HG02981 (cell line): ENCODE data around the gene NCOA3.
A peak's percentile ranks its signal among the peaks of the same experiment; 100 is the strongest.
"Not testable (repeated sequence)": the region's sequence is repeated elsewhere in the genome, so short reads cannot be mapped to it uniquely, and the experiment has no call there.

Experiments used
- ATAC-seq: cut with Tn5 transposase; IDR thresholded peaks from one replicate; pipeline ENCODE4 v1.9.1; 2021; ENCODE audit warnings: mild to moderate bottlenecking, moderate library complexity; ENCODE audit not compliant: unreplicated experiment

NCOA3 gene

GRCh38 chr20:47595138-47595537 is 93.5 kb downstream of the NCOA3 start:
- not testable (repeated sequence) for ATAC-seq

DNA sequence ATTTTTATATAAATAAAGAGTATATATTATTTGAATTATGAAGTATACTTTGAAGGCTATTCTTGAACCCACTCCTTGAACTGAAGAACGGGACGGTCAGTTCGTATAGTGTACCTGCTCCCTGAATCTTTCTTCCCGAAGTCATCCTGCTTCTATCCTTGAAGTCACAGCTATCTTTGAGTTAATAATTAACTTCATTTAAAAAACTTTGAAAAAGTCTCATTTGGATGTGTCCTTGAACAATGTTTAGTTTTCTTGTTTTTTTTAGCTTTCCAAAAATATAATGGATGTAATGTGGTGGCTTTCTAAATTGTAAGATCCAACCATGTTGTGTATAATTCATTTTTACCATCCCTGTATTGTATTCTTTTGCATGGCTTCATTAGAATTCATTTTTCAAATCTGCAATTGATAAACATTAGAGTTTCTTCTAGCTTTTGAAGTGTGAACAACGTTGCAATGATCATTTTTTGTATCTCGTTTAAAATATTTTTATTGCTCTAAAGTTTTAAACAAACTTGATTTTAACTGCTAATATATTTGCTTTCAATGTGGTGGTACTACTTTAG is 94.4 kb downstream of the NCOA3 start:
- ATAC-seq: no peak

GRCh38 chr20:47597090-47597489 is 95.4 kb downstream of the NCOA3 start:
- ATAC-seq: no peak

DNA sequence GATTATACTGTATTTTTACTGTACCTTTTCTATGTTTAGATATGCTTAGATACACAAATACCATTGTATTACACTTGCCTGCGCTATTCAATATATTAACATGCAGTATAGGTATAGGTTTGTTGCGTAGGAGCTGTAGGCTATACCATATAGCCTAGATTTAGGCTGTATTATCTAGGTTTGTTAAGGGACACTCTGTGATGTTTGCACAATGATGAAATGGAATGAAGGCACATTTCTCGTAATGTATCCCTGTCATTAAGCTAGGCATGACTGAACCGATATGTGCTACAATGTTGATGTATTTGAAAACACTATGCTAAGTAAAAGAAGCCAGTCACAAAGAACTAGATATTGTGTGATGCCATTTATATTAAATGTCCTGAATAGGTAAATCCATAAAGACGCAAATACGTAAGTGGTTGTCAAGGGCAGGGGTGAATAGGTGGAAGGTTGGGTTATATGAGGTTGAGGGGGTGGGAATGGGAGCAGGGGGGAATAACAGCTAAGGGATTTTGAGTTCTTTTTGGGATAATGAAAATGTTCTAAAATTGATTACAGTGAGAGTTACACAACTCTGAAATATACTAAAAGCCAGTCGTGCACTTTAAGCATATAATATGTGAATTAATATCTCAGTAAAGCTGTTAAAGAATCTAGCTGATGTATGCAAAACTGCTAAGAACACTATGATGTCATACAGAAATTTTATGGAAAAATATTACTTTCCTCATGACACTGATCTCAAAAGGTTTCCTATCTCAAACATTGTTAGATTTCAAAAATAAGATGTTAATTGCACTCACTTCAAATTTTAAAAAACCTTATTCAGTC is 97.4 kb downstream of the NCOA3 start:
- no peak for ATAC-seq

DNA sequence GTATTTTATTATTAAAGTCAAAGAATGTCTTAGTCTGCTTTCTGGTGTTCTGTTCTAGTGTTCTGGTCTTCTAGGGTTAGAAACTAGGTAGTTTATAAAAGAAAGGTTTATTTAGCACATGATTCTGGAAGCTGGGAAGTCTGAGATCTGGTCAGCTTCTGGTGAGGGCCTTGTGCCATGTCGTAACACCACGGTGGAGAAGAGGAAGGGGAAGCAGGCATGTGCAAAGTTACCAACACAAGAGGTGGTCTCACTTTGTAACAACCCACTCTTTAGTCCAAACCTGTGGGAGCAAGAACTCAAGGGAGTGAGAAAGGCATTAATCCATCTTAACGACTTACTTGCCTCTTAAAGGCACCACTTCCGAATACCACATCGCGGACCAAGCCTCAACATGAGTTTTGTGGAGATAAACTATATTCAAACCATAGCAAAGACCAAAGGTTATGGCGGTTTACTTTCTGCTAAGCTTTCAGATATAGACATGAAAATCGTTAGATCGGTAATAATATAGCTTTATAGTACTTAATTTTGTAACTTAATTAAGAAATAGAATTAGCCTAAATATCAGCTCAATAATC is 99.4 kb downstream of the NCOA3 start:
- ATAC-seq: no peak

DNA sequence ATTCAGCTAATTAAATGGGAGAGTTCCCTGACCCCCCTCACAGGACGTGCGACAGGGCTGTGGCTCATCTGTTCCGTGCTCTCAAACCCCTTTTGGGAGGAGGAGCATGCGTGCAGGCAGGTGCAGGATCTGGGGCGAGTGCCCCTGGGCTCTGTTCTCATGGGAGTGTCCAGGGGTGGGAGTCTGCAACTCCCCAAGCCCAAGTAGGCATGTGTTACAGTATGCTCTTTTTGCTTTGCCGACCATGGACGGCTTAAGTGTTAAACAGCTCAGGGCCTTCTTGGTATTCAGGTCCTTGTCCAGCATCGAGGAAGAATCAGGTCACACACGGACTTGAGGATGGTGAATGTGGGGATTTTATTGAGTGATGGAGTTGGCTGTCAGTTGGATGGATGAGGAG is 101.6 kb downstream of the NCOA3 start:
- ATAC-seq: no peak

DNA sequence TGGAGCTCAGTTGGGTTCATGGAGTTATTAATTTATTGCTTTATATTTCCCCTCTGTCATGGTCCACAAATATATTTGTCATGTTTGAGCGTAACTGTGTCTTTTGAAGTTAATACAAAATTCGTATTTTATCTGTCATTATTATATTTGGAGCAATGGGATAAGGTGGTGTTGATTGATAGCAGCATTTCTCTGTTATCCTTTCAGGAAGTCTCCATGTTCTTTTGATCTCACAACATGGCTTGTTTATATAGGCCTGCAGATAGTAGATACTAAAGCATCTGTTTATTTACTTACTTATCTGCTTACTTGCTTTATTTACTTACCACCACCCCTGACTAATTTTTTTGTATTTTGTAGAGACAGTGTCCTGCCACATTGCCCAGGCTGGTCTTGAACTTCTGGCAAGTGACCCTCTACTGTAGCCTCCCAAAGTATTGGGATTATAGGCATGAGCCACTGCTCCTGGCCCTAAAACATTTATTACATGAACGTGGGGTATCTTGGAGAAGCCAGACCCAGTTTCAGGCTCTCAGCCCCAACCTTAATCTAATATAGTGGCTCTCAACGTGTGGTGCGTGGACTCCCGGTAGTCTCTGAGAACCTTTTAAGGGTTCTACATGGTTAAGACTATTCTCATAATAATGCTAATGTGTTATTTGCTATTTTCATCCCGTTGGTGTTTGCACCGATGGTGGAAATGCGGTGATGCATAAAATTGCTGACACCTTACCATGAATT is 104.2 kb downstream of the NCOA3 start:
- ATAC-seq: no peak

DNA sequence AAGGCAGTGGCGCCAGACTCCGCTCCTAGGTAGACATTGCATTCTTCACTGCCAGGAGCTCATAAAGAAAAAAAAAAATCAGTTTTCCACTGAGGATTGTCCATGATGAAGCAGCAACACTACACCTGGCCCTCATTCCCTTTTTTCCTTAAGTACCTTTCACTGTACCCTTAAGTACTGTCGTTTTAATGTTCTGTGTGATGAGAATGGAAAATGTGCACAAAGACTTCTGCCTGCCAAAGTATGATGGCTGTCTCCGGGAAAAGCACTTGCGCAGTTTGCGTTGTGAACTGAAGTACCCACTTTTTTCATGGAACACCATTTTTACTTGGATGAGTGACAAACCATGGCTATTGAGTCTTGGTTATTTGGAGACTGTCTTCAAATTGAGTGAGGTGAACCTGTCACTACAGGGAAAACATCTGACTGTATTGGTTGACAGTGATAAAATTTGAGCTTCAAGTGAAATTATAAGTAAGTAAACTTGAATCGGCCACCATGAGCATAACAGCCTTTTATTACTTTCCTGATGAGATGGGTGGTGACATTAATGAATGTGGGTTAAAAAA is 104.8 kb downstream of the NCOA3 start:
- ATAC-seq: no peak

- no peak for ATAC-seq
These were observed 105.4 kb downstream of the NCOA3 start for GRCh38 chr20:47606983-47607613.

- ATAC-seq: no peak
These were observed 107.3 kb downstream of the NCOA3 start for GRCh38 chr20:47609001-47609400.

DNA sequence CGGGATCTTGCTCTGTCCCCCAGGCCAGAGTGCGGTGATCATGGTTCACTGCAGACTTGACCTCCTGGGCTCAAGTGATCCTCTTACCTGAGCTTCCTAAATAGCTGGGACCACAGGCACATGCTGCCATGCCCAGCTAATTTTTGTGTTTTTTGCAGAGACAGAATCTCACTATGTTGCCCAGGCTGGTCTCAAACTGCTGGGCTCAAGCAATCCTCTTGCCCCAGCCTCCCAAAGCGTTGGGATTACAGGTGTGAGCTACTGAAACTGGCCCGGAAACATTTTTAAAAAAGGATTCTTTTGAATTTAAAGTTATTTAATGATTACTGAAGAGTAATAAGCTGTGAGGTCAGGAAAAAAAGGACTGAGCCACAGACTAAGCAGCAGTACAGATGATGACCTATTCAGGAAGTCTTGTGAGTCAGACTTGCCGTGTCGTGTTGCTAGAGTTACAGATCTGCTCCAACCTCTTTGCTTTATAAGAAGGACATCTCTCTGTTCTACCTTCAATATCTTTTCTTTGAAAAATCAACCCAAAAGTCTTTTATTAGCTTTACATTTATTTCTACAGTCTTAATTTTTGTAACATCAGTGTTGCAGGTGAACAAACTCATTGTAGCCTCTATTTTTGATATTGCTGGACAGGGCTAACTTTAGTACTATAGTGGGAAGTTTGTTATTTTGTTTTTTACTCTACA is 108.7 kb downstream of the NCOA3 start:
- ATAC-seq: peak; percentile 73

- peak; percentile 36 for ATAC-seq
These were observed 109.2 kb downstream of the NCOA3 start for GRCh38 chr20:47610945-47611250.

DNA sequence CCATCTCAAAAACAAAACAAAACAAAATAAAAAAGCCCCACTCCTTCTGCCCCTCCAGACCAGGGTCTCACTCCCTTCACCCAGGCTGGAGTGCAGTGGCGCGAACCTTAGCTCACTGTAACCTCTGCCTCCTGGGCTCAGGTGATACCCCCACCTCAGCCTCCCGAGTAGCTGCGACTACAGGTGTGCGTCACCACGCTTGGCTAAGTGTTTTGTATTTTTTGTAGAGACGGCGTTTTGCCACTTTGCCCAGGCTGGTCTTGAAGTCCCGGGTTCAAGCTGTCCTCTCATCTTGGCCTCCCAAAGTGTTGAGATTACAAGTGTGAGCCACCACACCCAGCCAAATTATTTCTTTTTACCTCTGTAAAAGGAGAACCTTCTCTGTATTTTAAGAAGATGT is 110.1 kb downstream of the NCOA3 start:
- no peak for ATAC-seq

- no peak for ATAC-seq
These were observed 111.0 kb downstream of the NCOA3 start for GRCh38 chr20:47612670-47613069.

GRCh38 chr20:47614703-47615309 is 113.1 kb downstream of the NCOA3 start:
- ATAC-seq: no peak

DNA sequence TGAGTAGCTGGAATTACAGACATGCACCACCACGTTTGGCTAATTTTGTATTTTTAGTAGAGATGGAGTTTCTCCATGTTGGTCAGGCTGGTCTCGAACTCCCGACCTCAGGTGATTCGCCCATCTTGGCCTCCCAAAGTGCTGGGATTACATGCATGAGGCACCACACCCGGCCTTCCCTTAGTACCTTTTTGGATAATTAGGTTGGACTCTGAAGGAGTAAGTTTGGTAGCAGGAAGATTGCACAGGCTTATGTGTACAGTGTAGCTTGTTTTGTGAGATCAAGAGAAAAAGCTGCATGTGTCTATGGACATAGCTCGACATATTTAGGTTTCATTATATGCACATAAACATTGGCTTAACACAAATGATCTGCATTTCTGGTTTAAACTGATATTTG is 116.8 kb downstream of the NCOA3 start:
- no peak for ATAC-seq

GRCh38 chr20:47620808-47621805 is 119.4 kb downstream of the NCOA3 start:
- ATAC-seq: no peak

- no peak for ATAC-seq
These were observed 120.5 kb downstream of the NCOA3 start for GRCh38 chr20:47622118-47622665.
